Non-pigmented ciliary epithelial cell (primary cell): ENCODE data around the gene LDHAL6B.

ENCODE experiments used
- DNase-seq: peaks from one replicate; pipeline ENCODE4 v3.0.0-alpha.2; 2010; ENCODE audit warnings: low read depth

The LDHAL6B gene

GRCh38 chr15:59252137-59252536, 45.5 kb downstream of the LDHAL6B start:
- no peak for DNase-seq

GRCh38 chr15:59255680-59256336, 49.2 kb downstream of the LDHAL6B start:
- DNase-seq = peak; percentile 48

- DNase-seq = no peak
These were observed 49.8 kb downstream of the LDHAL6B start for GRCh38 chr15:59256482-59256881.

- no peak for DNase-seq
These were observed 50.5 kb downstream of the LDHAL6B start for GRCh38 chr15:59257140-59257539.
